MM.1S (cell line): Measurements from ENCODE around the gene ABCE1.

Experiments used
- DNase-seq: peaks from one replicate; pipeline ENCODE4 v3.0.0-alpha.2; 2015
- H2AFZ ChIP-seq: fragments of 300-600 bp; sonication (generic); 2 replicates; pipeline ENCODE4 v1.6.0; 2016; ENCODE audit warnings: antibody characterized with exemption, low read length
- H3F3A ChIP-seq: fragments of 300-600 bp; sonication (generic); 2 replicates; pipeline ENCODE4 v1.6.1; 2016; ENCODE audit warnings: mild to moderate bottlenecking, antibody characterized with exemption, low read length, moderate library complexity, mixed read lengths; ENCODE audit not compliant: insufficient read depth
- H3K27ac ChIP-seq: fragments of 300-600 bp; sonication (generic); 2 replicates; pipeline ENCODE4 v1.5.1; 2016; ENCODE audit warnings: mild to moderate bottlenecking, low read length
- H3K27me3 ChIP-seq: fragments of 300-600 bp; sonication (generic); replicated peaks from 2 replicates; pipeline ENCODE4 v1.6.0; 2016; ENCODE audit warnings: low read length; ENCODE audit not compliant: insufficient read depth
- H3K36me3 ChIP-seq: fragments of 300-600 bp; sonication (generic); replicated peaks from 2 replicates; pipeline ENCODE4 v1.6.1; 2016; ENCODE audit warnings: mild to moderate bottlenecking, low read length, mixed read lengths; ENCODE audit not compliant: insufficient read depth
- H3K4me1 ChIP-seq: fragments of 300-600 bp; sonication (generic); 2 replicates; pipeline ENCODE4 v1.6.1; 2016; ENCODE audit warnings: low read length, mixed read lengths
- H3K4me2 ChIP-seq: fragments of 300-600 bp; sonication (generic); 2 replicates; pipeline ENCODE4 v1.6.0; 2016; ENCODE audit warnings: low read depth, low read length
- H3K4me3 ChIP-seq: fragments of 300-600 bp; sonication (generic); 2 replicates; pipeline ENCODE4 v1.5.1; 2016; ENCODE audit warnings: low read length, mixed read lengths
- H3K79me2 ChIP-seq: fragments of 300-600 bp; sonication (generic); 2 replicates; pipeline ENCODE4 v1.6.1; 2016; ENCODE audit warnings: mixed run types, low read length, mixed read lengths
- H3K9ac ChIP-seq: fragments of 300-600 bp; sonication (generic); 2 replicates; pipeline ENCODE4 v1.6.1; 2016; ENCODE audit warnings: low read length, mixed read lengths
- H3K9me2 ChIP-seq: fragments of 300-600 bp; sonication (generic); replicated peaks from 2 replicates; pipeline ENCODE4 v1.6.1; 2016; ENCODE audit warnings: mild to moderate bottlenecking, low read length, mixed read lengths; ENCODE audit not compliant: insufficient read depth
- H3K9me3 ChIP-seq: fragments of 300-600 bp; sonication (generic); replicated peaks from 2 replicates; pipeline ENCODE4 v1.6.1; 2016; ENCODE audit warnings: mild to moderate bottlenecking, low read length, mixed read lengths; ENCODE audit not compliant: insufficient read depth
- H4K20me1 ChIP-seq: fragments of 300-600 bp; sonication (generic); 2 replicates; pipeline ENCODE4 v1.6.1; 2016; ENCODE audit warnings: mild to moderate bottlenecking, low read length, moderate library complexity, mixed read lengths; ENCODE audit not compliant: insufficient read depth
- CTCF ChIP-seq: fragments of 300-600 bp; sonication (generic); IDR thresholded peaks from 2 replicates; pipeline ENCODE4 v1.5.1; 2016; ENCODE audit warnings: antibody characterized with exemption, low read length, mixed read lengths
- EZH2 ChIP-seq: fragments of 300-600 bp; sonication (generic); optimal IDR thresholded peaks from 2 replicates; pipeline ENCODE3; 2017; ENCODE audit warnings: low read depth, mild to moderate bottlenecking, antibody characterized with exemption, low read length, mixed read lengths
- EZH2phosphoT487 ChIP-seq: fragments of 300-600 bp; sonication (generic); IDR thresholded peaks from 2 replicates; pipeline ENCODE4 v1.6.1; 2018; ENCODE audit warnings: antibody characterized with exemption, low read length

ABCE1 gene

GRCh38 chr4:145168581-145169187 is 70.6 kb downstream of the ABCE1 start:
- Histone ChIP-seq H3K36me3 (peaks cover 17% of the 10 kb centered on the region; the same call in 1 of the 2 replicates), H3K9me3 (no peaks in the 10 kb centered on the region), H3K9ac (no peak overlapping the region), H3K27me3 (no peaks in the 10 kb centered on the region), H3K4me3 (no peak overlapping the region), H3K9me2 (no peaks in the 10 kb centered on the region), H4K20me1 (no peaks in the 10 kb centered on the region; the same call in 1 of the 2 replicates), H3K27ac (no peak overlapping the region), H3K4me1 (peaks cover 4% of the 10 kb centered on the region; the same call in 1 of the 2 replicates), H2AFZ (no peak overlapping the region), H3F3A (no peaks in the 10 kb centered on the region), H3K79me2 (peaks cover 66% of the 10 kb centered on the region), H3K4me2 (no peak overlapping the region)
- no peak for DNase-seq
- TF ChIP-seq CTCF (no peak), EZH2phosphoT487 (no peak), EZH2 (no peak)

GRCh38 chr4:145170223-145170622 is 72.1 kb downstream of the ABCE1 start:
- TF ChIP-seq EZH2, result no peak
- TF ChIP-seq CTCF, result no peak
- TF ChIP-seq EZH2phosphoT487, result no peak
- no peak overlapping the region for H3K27ac ChIP-seq
- H3K9me3 ChIP-seq, result no peaks in the 10 kb centered on the region
- H3K9me2 ChIP-seq, result no peaks in the 10 kb centered on the region
- H3K36me3 ChIP-seq, result peaks cover 17% of the 10 kb centered on the region; the same call in 1 of the 2 replicates
- peaks cover 4% of the 10 kb centered on the region; the same call in 1 of the 2 replicates for H3K4me1 ChIP-seq
- no peak overlapping the region for H3K4me2 ChIP-seq
- H3K27me3 ChIP-seq, result no peaks in the 10 kb centered on the region
- H3K4me3 ChIP-seq, result no peak overlapping the region
- H4K20me1 ChIP-seq, result no peaks in the 10 kb centered on the region; the same call in 1 of the 2 replicates
- peaks cover 81% of the 10 kb centered on the region for H3K79me2 ChIP-seq
- DNase-seq, result no peak
- H2AFZ ChIP-seq, result no peak overlapping the region
- no peak overlapping the region for H3K9ac ChIP-seq
- no peaks in the 10 kb centered on the region for H3F3A ChIP-seq

GRCh38 chr4:145171911-145172310 is 73.8 kb downstream of the ABCE1 start:
- Histone ChIP-seq H3K79me2 (peaks cover 90% of the 10 kb centered on the region), H4K20me1 (no peaks in the 10 kb centered on the region; the same call in 1 of the 2 replicates), H3K36me3 (peaks cover 15% of the 10 kb centered on the region; the same call in 1 of the 2 replicates)

More at GRCh38 chr4:145171911-145172310, 73.8 kb downstream of the ABCE1 start:
- H3K27ac ChIP-seq, result no peak overlapping the region
- H3K9me2 ChIP-seq, result no peaks in the 10 kb centered on the region
- no peak overlapping the region for H3K4me3 ChIP-seq
- H3K27me3 ChIP-seq, result no peaks in the 10 kb centered on the region
- DNase-seq, result no peak
- TF ChIP-seq EZH2phosphoT487 (no peak), EZH2 (no peak), CTCF (no peak)
- H3K4me2 ChIP-seq, result no peak overlapping the region
- H3K4me1 ChIP-seq, result peaks cover 7% of the 10 kb centered on the region
- no peaks in the 10 kb centered on the region for H3K9me3 ChIP-seq
- H3F3A ChIP-seq, result no peaks in the 10 kb centered on the region
- H2AFZ ChIP-seq, result no peak overlapping the region
- H3K9ac ChIP-seq, result no peak overlapping the region
